DMS 273 (cell line): ENCODE results near the gene ZFAND6.

Source experiments
- DNase-seq: peaks from one replicate; lab custom pipeline; 2025; ENCODE audit not compliant: unreplicated experiment; lab: John Stamatoyannopoulos, UW

The ZFAND6 gene

DNA sequence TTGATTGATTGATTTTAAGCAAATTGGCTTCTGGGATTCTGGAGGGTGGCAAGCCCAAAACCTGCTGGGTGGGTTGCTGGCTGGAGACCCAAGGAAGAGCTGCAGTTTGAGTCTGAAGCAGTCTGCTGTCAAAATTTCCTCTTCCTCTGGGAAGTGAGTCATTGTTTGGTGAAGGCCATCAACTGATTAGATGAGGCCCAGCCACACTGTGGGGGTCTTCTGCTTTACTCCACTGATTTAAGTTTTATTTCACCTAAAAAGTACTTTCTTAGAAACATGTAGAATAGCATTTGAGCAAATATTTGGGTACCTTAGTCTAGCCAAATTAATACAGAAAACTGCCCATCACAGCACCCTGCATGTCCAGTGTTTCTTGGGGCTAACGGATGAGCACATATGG lies 127.1 kb downstream of the ZFAND6 start:
- DNase-seq: no peak
